OCI-LY3 (cell line): ENCODE data around the gene ELOVL1.

Experiments
- CTCF ChIP-seq: fragments of 200-600, 300-600 bp; sonication (generic); IDR thresholded peaks from 2 replicates; pipeline ENCODE4 v1.5.1; 2014; ENCODE audit warnings: antibody characterized with exemption, low read length, low read depth
- EZH2phosphoT487 ChIP-seq: fragments of 200-600 bp; shearing (Covaris generic); IDR thresholded peaks from 2 replicates; pipeline ENCODE4 v1.6.1; 2018; ENCODE audit warnings: antibody characterized with exemption, mixed run types, low read depth

- TF ChIP-seq CTCF: no peak
- no peak for TF ChIP-seq EZH2phosphoT487
Observed at GRCh38 chr1:43366179-43366578, 1.6 kb downstream of the ELOVL1 start.
